ENCODE data around the gene PLCD3.

GRCh38 chr17:45172232-45172540 lies 39.9 kb upstream of the PLCD3 start:
- TF ChIP-seq CTCF (IDR thresholded peaks at IDR 0.05): no peak
- TF ChIP-seq POLR2A (IDR thresholded peaks at IDR 0.05): no peak

Data from right lobe of liver (tissue), 4 donors.